Fibroblast of lung (primary cell): Measurements from ENCODE around the gene PTCRA. TPM values are rescaled to one million over a fixed set of nuclear protein-coding genes. Genes with fewer than 3 reads are reported as not detected.
A peak's percentile ranks its signal among the peaks of the same experiment; 100 is the strongest.

Source experiments
- DNase-seq, 2 donors: peaks; one replicate each; pipeline versions ENCODE4 v3.0.0 to v3.0.0-alpha.2; 2010; ENCODE audit warnings: low read depth in 2 of 2
- H2AFZ ChIP-seq: 2 replicates; pipeline ENCODE4 v1.5.1; 2012; ENCODE audit warnings: low read length, control low read depth, inconsistent platforms
- H3K27ac ChIP-seq: 2 replicates; pipeline ENCODE4 v1.5.1; 2011; ENCODE audit warnings: low read length, control low read depth; ENCODE audit not compliant: insufficient read depth
- H3K27me3 ChIP-seq: 2 replicates; pipeline ENCODE4 v1.5.1; 2011; ENCODE audit warnings: mild to moderate bottlenecking, low read length; ENCODE audit not compliant: control insufficient read depth, insufficient read depth
- H3K36me3 ChIP-seq: 2 replicates; pipeline ENCODE4 v1.5.1; 2011; ENCODE audit warnings: low read length; ENCODE audit not compliant: control insufficient read depth, insufficient read depth
- H3K4me1 ChIP-seq: 2 replicates; pipeline ENCODE4 v1.5.1; 2011; ENCODE audit warnings: low read length; ENCODE audit not compliant: control insufficient read depth, insufficient read depth; ENCODE audit errors: extremely low read depth
- H3K4me2 ChIP-seq: 2 replicates; pipeline ENCODE4 v1.5.1; 2011; ENCODE audit warnings: low read length, control low read depth; ENCODE audit not compliant: insufficient read depth; ENCODE audit errors: extremely low read depth
- H3K4me3 ChIP-seq, 4 experiments: fragments of 200-600 bp in 1 of 4; sonication (generic) in 1 of 4; replicated peaks in 1 of 4; 2 replicates each; pipeline ENCODE4 v1.5.1; 2011 to 2016; ENCODE audit warnings: low read length in 4 of 4, low read depth in 3 of 4, mild to moderate bottlenecking in 3 of 4, control low read depth in 2 of 4, inconsistent platforms in 1 of 4, mixed read lengths in 1 of 4; ENCODE audit not compliant: insufficient read depth in 1 of 4; ENCODE audit errors: control extremely low read depth in 1 of 4
- H3K79me2 ChIP-seq: 2 replicates; pipeline ENCODE4 v1.5.1; 2012; ENCODE audit warnings: mild to moderate bottlenecking, low read length, inconsistent platforms; ENCODE audit not compliant: control insufficient read depth, insufficient read depth
- H3K9ac ChIP-seq: 2 replicates; pipeline ENCODE4 v1.5.1; 2011; ENCODE audit warnings: mild to moderate bottlenecking, low read length, control low read depth; ENCODE audit not compliant: insufficient read depth
- H3K9me3 ChIP-seq: 2 replicates; pipeline ENCODE4 v1.5.1; 2012; ENCODE audit warnings: low read depth, low read length; ENCODE audit not compliant: control insufficient read depth, insufficient read depth
- H4K20me1 ChIP-seq: 2 replicates; pipeline ENCODE4 v1.5.1; 2011; ENCODE audit warnings: low read length; ENCODE audit not compliant: control insufficient read depth, insufficient read depth; ENCODE audit errors: extremely low read depth
- EZH2 ChIP-seq: IDR thresholded peaks from 2 replicates; pipeline ENCODE4 v1.5.1; 2012; ENCODE audit warnings: low read length, control low read depth, mild to moderate bottlenecking; ENCODE audit errors: missing control alignments
- polyA plus RNA-seq, 2 donors: library from polyadenylated mRNA; depleted of rRNA in 1 of 2; stranded (reverse) in 1 of 2; unstranded in 1 of 2; fragments of >200 nt; gene quantifications; 2 replicates each; pipeline ENCODE4 v1.2.1, GENCODE V29; 2011 to 2012; ENCODE audit warnings: missing spikeins in 1 of 2
- total RNA-seq: library from RNA; depleted of rRNA; stranded (reverse); fragments of >200 nt; gene quantifications from 2 replicates; pipeline ENCODE4 v1.2.1, GENCODE V29; 2014
- TF ChIP-seq, protein P1 (sequence below), 2 donors: IDR thresholded peaks in 1 of 2; conservative IDR thresholded peaks in 1 of 2; 1 replicate in 1 of 2; 2 replicates in 1 of 2; pipeline ENCODE4 v1.5.1; 2011 to 2012; ENCODE audit warnings: low read length in 2 of 2, control low read depth in 1 of 2, inconsistent platforms in 1 of 2, low read depth in 1 of 2, mild to moderate bottlenecking in 1 of 2

Gene PTCRA
- total and polyA plus RNA-seq, 2 donors (not counting 1 experiment from before 2014, with no cell fraction given), result not detected

DNA sequence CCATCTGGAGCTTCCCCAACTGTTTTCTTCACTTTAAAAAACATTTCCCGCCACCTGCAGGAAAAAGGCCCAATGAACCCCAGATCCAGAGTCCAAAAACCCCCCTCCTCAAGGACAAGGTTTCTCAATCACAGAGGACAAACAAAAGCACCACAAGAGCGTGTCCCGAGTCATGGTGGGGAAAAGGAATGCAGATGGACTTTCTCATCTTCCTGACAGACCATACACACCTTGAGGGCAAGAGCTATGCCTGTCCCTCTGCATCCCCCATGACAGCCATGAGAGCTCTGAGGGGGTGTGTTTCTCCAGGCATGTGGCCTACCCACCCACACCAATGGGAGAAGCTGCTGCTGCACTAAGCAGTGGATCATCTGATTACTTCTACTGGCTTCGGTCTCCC lies 54.1 kb downstream of the PTCRA start:
- Histone ChIP-seq H2AFZ (no peak overlapping the region), H3K36me3 (peaks cover 8% of the 10 kb centered on the region), H3K4me3 (no peak overlapping the region), H3K9me3 (no peaks in the 10 kb centered on the region), H3K4me2 (no peak overlapping the region), H3K79me2 (no peaks in the 10 kb centered on the region), H3K27ac (no peak overlapping the region), H3K9ac (no peak overlapping the region), H4K20me1 (no peaks in the 10 kb centered on the region), H3K27me3 (no peaks in the 10 kb centered on the region), H3K4me1 (no peaks in the 10 kb centered on the region)
- DNase-seq, result no peak
- TF ChIP-seq, protein P1, sequence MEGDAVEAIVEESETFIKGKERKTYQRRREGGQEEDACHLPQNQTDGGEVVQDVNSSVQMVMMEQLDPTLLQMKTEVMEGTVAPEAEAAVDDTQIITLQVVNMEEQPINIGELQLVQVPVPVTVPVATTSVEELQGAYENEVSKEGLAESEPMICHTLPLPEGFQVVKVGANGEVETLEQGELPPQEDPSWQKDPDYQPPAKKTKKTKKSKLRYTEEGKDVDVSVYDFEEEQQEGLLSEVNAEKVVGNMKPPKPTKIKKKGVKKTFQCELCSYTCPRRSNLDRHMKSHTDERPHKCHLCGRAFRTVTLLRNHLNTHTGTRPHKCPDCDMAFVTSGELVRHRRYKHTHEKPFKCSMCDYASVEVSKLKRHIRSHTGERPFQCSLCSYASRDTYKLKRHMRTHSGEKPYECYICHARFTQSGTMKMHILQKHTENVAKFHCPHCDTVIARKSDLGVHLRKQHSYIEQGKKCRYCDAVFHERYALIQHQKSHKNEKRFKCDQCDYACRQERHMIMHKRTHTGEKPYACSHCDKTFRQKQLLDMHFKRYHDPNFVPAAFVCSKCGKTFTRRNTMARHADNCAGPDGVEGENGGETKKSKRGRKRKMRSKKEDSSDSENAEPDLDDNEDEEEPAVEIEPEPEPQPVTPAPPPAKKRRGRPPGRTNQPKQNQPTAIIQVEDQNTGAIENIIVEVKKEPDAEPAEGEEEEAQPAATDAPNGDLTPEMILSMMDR (conservative IDR thresholded peaks at IDR 0.05 in 1 of 2, IDR thresholded peaks at IDR 0.05 in 1 of 2; ENCODE audit: low read depth in 1 of 2, low read length in 2 of 2), result no peak
- TF ChIP-seq EZH2, result no peak

DNA sequence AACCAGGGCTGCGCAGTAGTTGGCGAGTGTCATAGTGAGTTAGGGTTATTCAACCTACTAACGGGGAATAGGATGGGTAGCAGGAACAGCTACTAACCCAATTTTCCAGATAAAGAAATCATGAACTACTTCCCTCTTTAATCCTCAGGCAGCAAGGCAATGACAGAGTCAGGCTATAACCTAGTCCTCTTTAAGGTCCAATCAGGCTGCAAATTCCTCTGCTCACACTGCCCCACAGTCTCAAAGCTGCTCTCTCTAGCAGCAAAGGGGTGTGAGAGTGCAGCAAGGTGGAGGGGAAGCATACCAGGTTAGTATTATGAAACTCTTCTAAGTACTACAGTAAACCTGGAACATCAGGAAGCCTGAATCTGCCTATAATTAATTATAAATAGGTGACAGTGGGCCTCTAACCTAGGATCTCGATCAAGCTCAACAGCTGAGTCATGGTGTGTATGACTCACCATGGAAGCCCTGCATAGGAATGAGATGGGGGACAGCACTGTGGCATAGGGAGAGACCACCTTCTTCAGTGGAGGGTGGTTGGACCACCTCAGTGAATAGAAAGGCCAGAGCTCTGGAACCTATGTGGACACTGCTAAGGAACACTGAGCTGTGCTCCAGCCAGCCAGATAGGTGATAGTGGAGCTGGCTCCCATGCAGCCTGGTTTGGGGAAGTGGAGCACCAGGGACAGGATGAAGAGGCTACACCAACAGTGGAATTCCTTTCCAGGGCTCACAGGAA lies 55.2 kb downstream of the PTCRA start:
- Histone ChIP-seq H3K9ac (no peak overlapping the region), H3K27ac (no peak overlapping the region), H3K79me2 (no peaks in the 10 kb centered on the region), H2AFZ (no peak overlapping the region), H3K27me3 (no peaks in the 10 kb centered on the region), H3K9me3 (no peaks in the 10 kb centered on the region), H3K4me1 (no peaks in the 10 kb centered on the region), H3K4me3 (no peak overlapping the region), H3K4me2 (no peak overlapping the region), H4K20me1 (no peaks in the 10 kb centered on the region), H3K36me3 (peaks cover 8% of the 10 kb centered on the region)
- peak in 1 of 2 donors; percentile 47 for DNase-seq
- TF ChIP-seq, protein P1 (conservative IDR thresholded peaks at IDR 0.05 in 1 of 2, IDR thresholded peaks at IDR 0.05 in 1 of 2; ENCODE audit: low read depth in 1 of 2, low read length in 2 of 2), result no peak

DNA sequence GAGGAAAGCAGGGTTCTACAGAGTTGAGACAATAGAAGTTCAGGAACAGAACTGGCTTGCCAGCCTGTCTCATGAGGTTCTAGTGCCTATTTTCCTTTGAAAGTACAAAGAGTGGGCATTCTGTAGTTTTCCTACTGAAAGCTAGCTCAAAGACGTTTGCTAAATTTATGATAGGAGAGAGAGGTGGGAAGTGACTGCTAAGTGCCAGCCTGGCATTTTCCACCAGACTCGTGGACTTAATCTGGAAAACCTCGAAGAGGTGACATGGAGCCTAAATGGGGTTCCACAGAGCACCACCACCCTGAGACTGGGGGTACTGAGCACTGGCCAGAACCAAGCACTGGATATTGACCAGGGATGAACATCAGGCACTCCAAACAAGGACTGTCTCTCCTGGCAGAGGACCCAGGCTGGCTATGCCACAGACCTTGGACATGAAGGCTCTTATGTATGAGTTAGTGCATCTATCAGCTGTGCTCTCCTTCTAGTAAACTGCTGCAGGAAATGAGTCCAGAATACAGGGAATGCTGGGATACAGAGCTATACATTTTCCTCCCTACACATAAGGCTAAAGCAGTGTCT lies 56.0 kb downstream of the PTCRA start:
- TF ChIP-seq, protein P1 (conservative IDR thresholded peaks at IDR 0.05 in 1 of 2, IDR thresholded peaks at IDR 0.05 in 1 of 2; ENCODE audit: low read depth in 1 of 2, low read length in 2 of 2), result no peak
- no peak for TF ChIP-seq EZH2
- DNase-seq, result no peak
- H3K27me3 ChIP-seq, result no peaks in the 10 kb centered on the region

More for the DNA sequence above, 56.0 kb downstream of the PTCRA start:
- H3K9me3 ChIP-seq, result no peaks in the 10 kb centered on the region
- H3K9ac ChIP-seq, result no peak overlapping the region
- H3K27ac ChIP-seq, result no peak overlapping the region
- H3K79me2 ChIP-seq, result no peaks in the 10 kb centered on the region
- H3K36me3 ChIP-seq, result peaks cover 6% of the 10 kb centered on the region
- H3K4me3 ChIP-seq, result no peak overlapping the region
- H4K20me1 ChIP-seq, result no peaks in the 10 kb centered on the region
- no peak overlapping the region for H3K4me2 ChIP-seq
- H2AFZ ChIP-seq, result no peak overlapping the region
- H3K4me1 ChIP-seq, result no peaks in the 10 kb centered on the region
